ENCODE measurements around the gene TMEM167A. TPM values are rescaled to one million over a fixed set of nuclear protein-coding genes. Genes with fewer than 3 reads are reported as not detected.

TMEM167A gene
- total and polyA plus RNA-seq, 2 donors (not counting 1 experiment from before 2014, with no cell fraction given): 9.2 to 41.2 TPM

DNA sequence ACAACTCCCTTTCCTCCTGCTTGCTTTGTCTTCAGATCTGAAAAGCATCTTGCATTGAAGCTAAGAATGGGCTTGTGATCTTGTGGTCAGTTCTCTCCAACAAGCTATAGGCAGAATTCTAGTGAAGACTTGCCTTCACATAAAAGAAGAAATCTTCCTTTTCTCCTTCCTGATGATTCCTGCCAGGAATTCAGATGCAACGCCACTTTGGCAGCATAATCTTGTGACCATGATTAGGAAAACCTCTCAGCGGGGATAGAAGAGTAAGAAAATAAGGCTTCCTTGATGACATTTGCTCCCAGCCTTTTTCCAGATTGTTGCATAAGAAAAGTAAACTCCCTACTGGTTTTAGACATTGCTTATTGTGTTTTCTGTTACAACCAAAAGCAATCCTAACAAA, 73.4 kb downstream of the TMEM167A start:
- ChIA-PET CTCF (no interaction called here), POLR2A (no interaction called here)
- Histone ChIP-seq H3K9ac (ENCODE audit: low read length) (no peak overlapping the region), H3K4me3 (ENCODE audit: control extremely low read depth in 1 of 5, extremely low read depth in 1 of 5, insufficient read depth in 1 of 5, low read depth in 2 of 5, low read length in 4 of 5) (no peak overlapping the region), H3K4me1 (ENCODE audit: control insufficient read depth in 2 of 2, insufficient read depth in 2 of 2, low read length in 2 of 2) (no peaks in the 10 kb centered on the region), H3K79me2 (ENCODE audit: control insufficient read depth, insufficient read depth, low read length) (no peaks in the 10 kb centered on the region), H4K20me1 (ENCODE audit: control insufficient read depth, insufficient read depth, low read length, poor library complexity, severe bottlenecking) (no peaks in the 10 kb centered on the region), H3K36me3 (replicated peaks in 1 of 2; ENCODE audit: control extremely low read depth in 1 of 2, control insufficient read depth in 1 of 2, extremely low read depth in 1 of 2, insufficient read depth in 2 of 2, low read length in 1 of 2) (no peaks in the 10 kb centered on the region), H3K4me2 (replicated peaks; ENCODE audit: low read depth, low read length, poor library complexity, severe bottlenecking) (no peak overlapping the region), H3K9me3 (ENCODE audit: control extremely low read depth in 1 of 3, control insufficient read depth in 2 of 3, insufficient read depth in 1 of 3, low read length in 2 of 3) (no peaks in the 10 kb centered on the region), H3K27ac (ENCODE audit: low read length in 2 of 2) (no peak overlapping the region), H3K27me3 (replicated peaks in 1 of 4; ENCODE audit: control extremely low read depth in 1 of 4, control insufficient read depth in 3 of 4, insufficient read depth in 4 of 4, low read length in 3 of 4) (no peaks in the 10 kb centered on the region), H2AFZ (ENCODE audit: insufficient read depth, low read depth, low read length, poor library complexity, severe bottlenecking) (no peak overlapping the region)
- no peaks in the 10 kb centered on the region for H3K27me3 Mint-ChIP-seq
- no peaks in the 10 kb centered on the region for H3K4me1 Mint-ChIP-seq
- DNase-seq (no peak), ATAC-seq (ENCODE audit: low read depth) (no peak)
- 80% methylated on average over 1 of the region's 2 CpGs for WGBS (ENCODE audit: insufficient coverage)
- H3K9me3 Mint-ChIP-seq (ENCODE audit: insufficient read depth): no peaks in the 10 kb centered on the region
- TF ChIP-seq EZH2 (IDR thresholded peaks at IDR 0.05; ENCODE audit: borderline replicate concordance, insufficient read depth, low read depth, low read length, poor library complexity, severe bottlenecking) (no peak), CTCF (IDR thresholded peaks at IDR 0.05) (no peak)
- intact Hi-C loops (cut with micrococcal nuclease): no loop called here
- no peak overlapping the region for H3K27ac Mint-ChIP-seq
- no peak overlapping the region for H3K4me3 Mint-ChIP-seq

Small RNA genes lying within 50 kb of the gene (small RNA-seq; reads per million reads assigned to genes)
- 530 reads per million, percentile 97 among the genes with 10 or more reads in this experiment for gene SCARNA18 (ENCODE audit: insufficient read length, low read depth, low replicate concordance)

Other genes with a start within 250 kb of the TMEM167A start
- 7.3 and 7.7 TPM in 2 replicates for gene XRCC4, start 153 bp upstream of the TMEM167A start, total RNA-seq
- 1.3 and 1.7 TPM in 2 replicates for gene XRCC4, start 153 bp upstream of the TMEM167A start, polyA plus RNA-seq